Fibroblast of peridontal ligament (primary cell): ENCODE data around the gene BCL2L1.

ENCODE experiments used
- DNase-seq: peaks from one replicate; pipeline ENCODE4 v3.0.0-alpha.2; 2010; ENCODE audit errors: extremely low read depth

The BCL2L1 gene

GRCh38 chr20:31693402-31693801, 29.3 kb downstream of the BCL2L1 start:
- DNase-seq, result no peak

GRCh38 chr20:31691646-31692275, 30.9 kb downstream of the BCL2L1 start:
- DNase-seq, result peak; percentile 57

GRCh38 chr20:31690124-31690666, 32.5 kb downstream of the BCL2L1 start:
- DNase-seq, result no peak

DNA sequence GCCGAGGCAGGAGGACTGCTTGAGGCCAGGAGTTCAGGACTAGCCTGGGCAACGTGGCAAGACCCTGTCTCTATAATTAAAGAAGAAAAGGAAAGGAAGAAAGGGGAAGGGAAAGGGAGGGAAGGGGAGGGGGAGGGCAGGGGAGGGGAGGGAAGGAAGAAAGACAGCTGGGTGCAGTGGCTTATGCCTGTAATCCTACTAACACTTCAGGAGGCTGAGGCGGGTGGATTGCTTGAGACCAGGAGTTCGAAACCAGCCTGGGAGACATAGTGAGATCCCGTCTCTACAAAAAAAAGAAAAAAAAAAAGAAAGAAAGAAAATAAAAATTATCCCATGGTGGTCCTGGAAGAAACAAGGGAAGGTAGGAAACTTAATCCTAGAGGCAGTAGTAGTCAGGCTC, 33.5 kb downstream of the BCL2L1 start:
- DNase-seq, result no peak

- no peak for DNase-seq
Measured at GRCh38 chr20:31687777-31688176, 34.9 kb downstream of the BCL2L1 start.

GRCh38 chr20:31685853-31686643, 36.6 kb downstream of the BCL2L1 start:
- no peak for DNase-seq

GRCh38 chr20:31684153-31685015, 38.3 kb downstream of the BCL2L1 start:
- DNase-seq, result no peak

GRCh38 chr20:31682927-31683326, 39.7 kb downstream of the BCL2L1 start:
- no peak for DNase-seq

- DNase-seq, result no peak
Measured at GRCh38 chr20:31682352-31682751, 40.3 kb downstream of the BCL2L1 start.

DNA sequence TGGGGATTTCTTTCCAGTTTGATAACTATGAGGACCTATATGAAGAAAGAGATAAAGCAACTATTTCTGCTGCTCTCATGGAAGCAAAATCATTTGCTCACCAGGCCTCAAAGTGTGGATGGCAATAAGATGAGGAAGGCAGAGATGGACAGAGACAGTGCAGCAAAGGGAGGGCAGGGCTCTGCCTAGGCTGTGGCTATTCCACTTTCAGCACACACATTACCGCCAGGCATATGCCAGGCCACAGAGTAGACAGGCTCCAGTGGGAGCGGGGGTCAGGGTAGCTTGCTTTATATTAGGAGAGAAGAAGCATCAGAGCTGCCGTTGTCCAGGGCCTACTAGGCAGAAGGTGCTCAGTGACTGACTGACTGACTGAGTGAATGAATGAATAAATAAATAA, 40.9 kb downstream of the BCL2L1 start:
- no peak for DNase-seq

DNA sequence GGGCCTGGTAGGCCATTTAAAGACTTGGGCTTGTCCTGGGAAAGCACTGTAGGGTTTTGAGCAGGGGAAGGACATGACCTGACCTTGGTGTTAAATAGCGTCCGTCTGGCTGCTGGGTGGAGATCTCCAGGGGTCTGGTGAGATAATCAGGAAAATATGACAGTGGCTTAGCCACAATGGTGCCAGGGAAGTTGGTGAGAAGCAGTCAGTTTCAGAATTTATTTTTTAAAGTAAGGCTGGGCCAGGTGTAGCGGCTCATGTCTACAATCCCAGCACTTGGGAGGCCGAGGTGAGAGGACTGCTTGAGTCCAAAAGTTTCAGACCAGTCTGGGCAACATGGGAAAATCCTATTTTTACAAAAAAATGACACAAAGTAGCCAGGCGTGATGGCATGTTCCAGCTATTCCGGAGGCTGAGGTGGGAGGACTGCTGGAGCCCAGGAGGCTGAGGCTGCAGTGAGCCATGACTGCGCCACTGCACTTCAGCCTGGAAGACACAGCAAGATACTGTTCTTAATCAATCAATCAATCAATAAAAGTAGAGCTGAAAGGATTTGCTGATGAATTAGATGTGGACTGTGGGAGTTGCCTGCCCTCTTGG, 41.4 kb downstream of the BCL2L1 start:
- DNase-seq, result no peak

- no peak for DNase-seq
Measured at GRCh38 chr20:31680286-31681127, 42.2 kb downstream of the BCL2L1 start.

GRCh38 chr20:31679357-31680285, 43.0 kb downstream of the BCL2L1 start:
- DNase-seq, result no peak

- DNase-seq, result no peak
Measured at GRCh38 chr20:31678389-31679356, 44.0 kb downstream of the BCL2L1 start.

DNA sequence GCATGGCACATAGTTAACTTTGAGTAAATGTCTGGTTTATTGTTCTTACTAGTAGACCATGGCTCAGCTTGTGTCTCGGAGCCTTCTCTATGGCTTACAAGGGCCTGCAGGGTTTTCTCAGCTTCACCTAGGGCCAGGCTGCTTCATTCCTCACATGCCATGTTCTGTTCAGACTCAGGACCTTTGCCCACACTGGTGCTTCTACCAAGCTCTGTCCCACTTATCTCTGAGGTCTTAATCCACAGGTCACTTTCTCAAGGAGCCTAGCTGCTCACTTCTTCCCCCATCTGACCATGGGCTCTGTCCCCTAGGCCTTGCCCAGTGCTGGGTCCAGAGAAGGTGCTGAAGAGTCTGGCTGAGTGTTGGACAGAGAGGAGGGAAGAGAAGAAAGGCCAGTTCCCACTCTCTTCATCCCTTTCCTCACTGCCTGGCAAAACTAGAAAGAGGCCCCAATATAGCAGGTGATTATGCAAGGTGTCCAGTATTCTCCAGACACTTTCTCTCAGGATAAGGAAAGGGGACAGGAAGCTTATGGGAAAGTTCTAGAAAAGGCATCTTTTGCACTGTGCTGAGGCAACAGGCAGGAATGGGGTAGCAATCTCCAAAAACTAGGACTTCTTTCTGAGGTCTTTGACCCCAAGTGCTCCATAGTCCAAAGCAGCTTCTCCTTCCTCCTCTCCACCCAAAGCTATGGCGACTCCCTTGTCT, 45.0 kb downstream of the BCL2L1 start:
- DNase-seq, result no peak

DNA sequence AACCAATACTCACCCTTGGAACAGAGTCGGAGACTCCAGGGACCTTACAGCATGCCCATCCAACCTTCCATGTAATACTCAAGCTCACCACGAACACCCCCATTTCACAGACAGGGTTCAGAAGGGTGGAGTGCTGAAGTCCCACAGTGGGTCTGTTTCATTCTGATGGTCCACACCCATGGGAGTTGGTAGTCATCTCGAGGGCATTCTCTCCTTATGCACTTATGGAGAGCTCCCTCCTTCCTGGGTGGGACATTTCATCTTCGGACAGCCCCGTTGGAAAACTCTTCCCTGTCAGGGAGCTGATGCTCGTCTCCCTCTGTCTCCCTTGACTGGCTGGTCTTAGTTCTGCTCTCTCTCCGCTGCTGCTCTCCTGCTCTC, 46.1 kb downstream of the BCL2L1 start:
- no peak for DNase-seq

DNA sequence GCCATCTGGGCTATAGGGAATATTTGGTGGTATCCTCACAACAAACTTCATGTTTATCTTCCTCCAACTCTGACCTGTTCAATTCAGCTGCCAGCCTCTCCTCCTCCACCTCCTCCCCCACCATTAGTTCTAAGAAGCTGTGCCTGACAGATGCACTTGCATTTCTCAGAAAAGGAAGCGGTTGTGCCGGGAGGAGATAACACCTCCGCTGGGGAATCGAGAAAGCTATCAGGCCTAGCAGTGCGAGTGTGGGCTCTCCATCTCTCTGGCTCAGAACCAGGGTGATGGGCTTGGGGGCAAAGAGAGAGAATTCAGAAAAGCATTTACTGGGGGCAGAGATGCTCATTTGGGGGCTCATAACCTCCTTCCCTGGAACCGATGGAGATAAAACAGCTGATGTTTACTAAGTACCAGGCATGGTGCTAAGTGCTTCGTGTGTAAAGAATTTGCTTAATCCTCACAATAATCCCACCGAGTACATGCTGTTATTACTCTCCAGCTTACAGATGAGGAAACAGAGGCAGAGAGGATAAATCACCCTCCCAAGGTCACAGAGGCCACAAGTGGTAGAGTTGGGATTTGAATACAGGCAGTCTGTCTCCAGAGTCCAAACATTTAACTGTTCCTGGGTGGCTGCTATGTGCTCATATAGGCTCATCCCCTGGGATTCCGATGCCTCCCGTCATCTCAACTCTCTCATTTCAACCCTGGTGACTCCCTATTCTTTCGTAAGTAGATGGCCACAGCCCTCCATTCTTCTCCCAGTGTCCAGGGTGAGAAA, 46.6 kb downstream of the BCL2L1 start:
- peak; percentile 18 for DNase-seq
